GM21423 (cell line): ENCODE data around the gene EPHB2.

Experiments used
- ATAC-seq: cut with Tn5 transposase; IDR thresholded peaks from one replicate; pipeline ENCODE4 v1.9.1; 2021; ENCODE audit warnings: mild to moderate bottlenecking, moderate library complexity; ENCODE audit not compliant: unreplicated experiment

EPHB2 gene

GRCh38 chr1:22875841-22876240, 165.2 kb downstream of the EPHB2 start:
- ATAC-seq = no peak

GRCh38 chr1:22876359-22877111, 165.9 kb downstream of the EPHB2 start:
- no peak for ATAC-seq

- ATAC-seq = no peak
These were observed 166.7 kb downstream of the EPHB2 start for GRCh38 chr1:22877112-22877915.

- no peak for ATAC-seq
These were observed 167.3 kb downstream of the EPHB2 start for GRCh38 chr1:22877980-22878379.

- no peak for ATAC-seq
These were observed 168.0 kb downstream of the EPHB2 start for GRCh38 chr1:22878626-22879025.

GRCh38 chr1:22879445-22879844, 168.8 kb downstream of the EPHB2 start:
- no peak for ATAC-seq

- ATAC-seq = no peak
These were observed 169.5 kb downstream of the EPHB2 start for GRCh38 chr1:22880174-22880601.

GRCh38 chr1:22883406-22883805, 172.8 kb downstream of the EPHB2 start:
- ATAC-seq = no peak

- no peak for ATAC-seq
These were observed 174.3 kb downstream of the EPHB2 start for GRCh38 chr1:22884806-22885530.

GRCh38 chr1:22886211-22886610, 175.6 kb downstream of the EPHB2 start:
- no peak for ATAC-seq

- no peak for ATAC-seq
These were observed 176.9 kb downstream of the EPHB2 start for GRCh38 chr1:22887491-22887890.

- ATAC-seq = no peak
These were observed 177.9 kb downstream of the EPHB2 start for GRCh38 chr1:22888320-22889075.

GRCh38 chr1:22889213-22889827, 178.7 kb downstream of the EPHB2 start:
- ATAC-seq = no peak

- no peak for ATAC-seq
These were observed 182.2 kb downstream of the EPHB2 start for GRCh38 chr1:22892789-22893188.

- no peak for ATAC-seq
These were observed 182.7 kb downstream of the EPHB2 start for GRCh38 chr1:22893292-22893691.

GRCh38 chr1:22895357-22895756, 184.7 kb downstream of the EPHB2 start:
- ATAC-seq = no peak

- no peak for ATAC-seq
These were observed 185.5 kb downstream of the EPHB2 start for GRCh38 chr1:22896184-22896583.

GRCh38 chr1:22900451-22900850, 189.8 kb downstream of the EPHB2 start:
- no peak for ATAC-seq

- no peak for ATAC-seq
These were observed 192.5 kb downstream of the EPHB2 start for GRCh38 chr1:22903113-22903512.

- no peak for ATAC-seq
These were observed 196.3 kb downstream of the EPHB2 start for GRCh38 chr1:22906968-22907367.
